Mucosa of stomach (tissue), 1 donor: ENCODE measurements around the gene RRP15.

Source experiments
- H3K27me3 ChIP-seq: one replicate; pipeline ENCODE4 v1.7.0; 2013; ENCODE audit warnings: mild to moderate bottlenecking, low read length; ENCODE audit not compliant: control insufficient read depth, insufficient read depth
- H3K36me3 ChIP-seq: one replicate; pipeline ENCODE4 v1.7.0; 2013; ENCODE audit warnings: low read length; ENCODE audit not compliant: control insufficient read depth, insufficient read depth
- H3K4me1 ChIP-seq: one replicate; pipeline ENCODE4 v1.7.0; 2013; ENCODE audit warnings: mild to moderate bottlenecking, low read length; ENCODE audit not compliant: control insufficient read depth, insufficient read depth
- H3K4me3 ChIP-seq: one replicate; pipeline ENCODE4 v1.7.0; 2013; ENCODE audit warnings: low read length
- H3K9ac ChIP-seq: one replicate; pipeline ENCODE4 v1.7.0; 2013; ENCODE audit warnings: mild to moderate bottlenecking, low read length, moderate library complexity
- H3K9me3 ChIP-seq: one replicate; pipeline ENCODE4 v1.7.0; 2013; ENCODE audit warnings: mild to moderate bottlenecking, low read length, moderate library complexity; ENCODE audit not compliant: control insufficient read depth
- donor health status: Pancreatic carcinoma.

Gene RRP15

GRCh38 chr1:218357211-218357892, 72.3 kb downstream of the RRP15 start:
- H3K9me3 ChIP-seq: no peaks in the 10 kb centered on the region
- no peaks in the 10 kb centered on the region for H3K36me3 ChIP-seq
- H3K9ac ChIP-seq: no peak overlapping the region
- no peaks in the 10 kb centered on the region for H3K27me3 ChIP-seq
- no peaks in the 10 kb centered on the region for H3K4me1 ChIP-seq
- no peak overlapping the region for H3K4me3 ChIP-seq

- no peaks in the 10 kb centered on the region for H3K36me3 ChIP-seq
- H3K9ac ChIP-seq: no peak overlapping the region
- no peaks in the 10 kb centered on the region for H3K27me3 ChIP-seq
- H3K4me1 ChIP-seq: no peaks in the 10 kb centered on the region
- H3K4me3 ChIP-seq: no peak overlapping the region
- no peaks in the 10 kb centered on the region for H3K9me3 ChIP-seq
Observed at GRCh38 chr1:218357893-218358232, 72.8 kb downstream of the RRP15 start.

GRCh38 chr1:218361298-218362065, 76.4 kb downstream of the RRP15 start:
- Histone ChIP-seq H3K9me3 (no peaks in the 10 kb centered on the region), H3K9ac (no peak overlapping the region), H3K36me3 (no peaks in the 10 kb centered on the region), H3K4me1 (peaks cover 6% of the 10 kb centered on the region), H3K4me3 (no peak overlapping the region), H3K27me3 (no peaks in the 10 kb centered on the region)

- Histone ChIP-seq H3K9ac (no peak overlapping the region), H3K27me3 (no peaks in the 10 kb centered on the region), H3K36me3 (no peaks in the 10 kb centered on the region), H3K9me3 (no peaks in the 10 kb centered on the region), H3K4me1 (peaks cover 15% of the 10 kb centered on the region), H3K4me3 (no peak overlapping the region)
Observed at GRCh38 chr1:218362418-218363076, 77.5 kb downstream of the RRP15 start.

GRCh38 chr1:218363141-218363540, 78.0 kb downstream of the RRP15 start:
- Histone ChIP-seq H3K9ac (no peak overlapping the region), H3K4me3 (no peak overlapping the region), H3K36me3 (no peaks in the 10 kb centered on the region), H3K9me3 (no peaks in the 10 kb centered on the region), H3K4me1 (peaks cover 16% of the 10 kb centered on the region), H3K27me3 (no peaks in the 10 kb centered on the region)

- Histone ChIP-seq H3K36me3 (no peaks in the 10 kb centered on the region), H3K4me3 (no peak overlapping the region), H3K9ac (no peak overlapping the region), H3K27me3 (no peaks in the 10 kb centered on the region), H3K4me1 (peaks cover 16% of the 10 kb centered on the region), H3K9me3 (no peaks in the 10 kb centered on the region)
Observed at GRCh38 chr1:218364028-218364710, 79.1 kb downstream of the RRP15 start.

GRCh38 chr1:218365226-218365999, 80.3 kb downstream of the RRP15 start:
- Histone ChIP-seq H3K4me3 (no peak overlapping the region), H3K4me1 (peaks cover 16% of the 10 kb centered on the region), H3K9me3 (no peaks in the 10 kb centered on the region), H3K36me3 (no peaks in the 10 kb centered on the region), H3K27me3 (no peaks in the 10 kb centered on the region), H3K9ac (no peak overlapping the region)

- Histone ChIP-seq H3K27me3 (no peaks in the 10 kb centered on the region), H3K4me3 (no peak overlapping the region), H3K4me1 (peaks cover 16% of the 10 kb centered on the region), H3K9me3 (no peaks in the 10 kb centered on the region), H3K9ac (no peak overlapping the region), H3K36me3 (no peaks in the 10 kb centered on the region)
Observed at GRCh38 chr1:218366322-218367052, 81.4 kb downstream of the RRP15 start.

GRCh38 chr1:218367118-218367517, 82.0 kb downstream of the RRP15 start:
- H3K4me1 ChIP-seq: peaks cover 16% of the 10 kb centered on the region
- H3K36me3 ChIP-seq: no peaks in the 10 kb centered on the region
- no peaks in the 10 kb centered on the region for H3K27me3 ChIP-seq
- H3K9ac ChIP-seq: no peak overlapping the region
- H3K4me3 ChIP-seq: no peak overlapping the region
- H3K9me3 ChIP-seq: no peaks in the 10 kb centered on the region

GRCh38 chr1:218368686-218369085, 83.6 kb downstream of the RRP15 start:
- H3K4me3 ChIP-seq: no peak overlapping the region
- H3K4me1 ChIP-seq: peaks cover 16% of the 10 kb centered on the region
- no peaks in the 10 kb centered on the region for H3K27me3 ChIP-seq
- no peak overlapping the region for H3K9ac ChIP-seq
- no peaks in the 10 kb centered on the region for H3K9me3 ChIP-seq
- H3K36me3 ChIP-seq: no peaks in the 10 kb centered on the region
